Transverse colon (tissue), 4 donors: ENCODE results near the gene ANKRD40CL. TPM values are rescaled to one million over a fixed set of nuclear protein-coding genes. Genes with fewer than 3 reads are reported as not detected.

Experiments
- DNase-seq: peaks from one replicate; pipeline ENCODE4 v3.0.0-alpha.2; 2019
- H3K27ac ChIP-seq, 4 donors: fragments of 200-600 bp; sonication (generic); 2 replicates each; pipeline ENCODE4 v1.5.1; 2016 to 2018; ENCODE audit warnings: inconsistent platforms in 4 of 4
- H3K27me3 ChIP-seq: fragments of 200-600 bp; sonication (generic); 2 replicates; pipeline ENCODE4 v1.5.1; 2017; ENCODE audit warnings: inconsistent platforms
- H3K36me3 ChIP-seq, 4 donors: fragments of 200-600 bp; sonication (generic); 2 replicates each; pipeline ENCODE4 v1.5.1; 2017 to 2019; ENCODE audit warnings: inconsistent platforms in 4 of 4
- H3K4me1 ChIP-seq, 4 donors: fragments of 200-600 bp; sonication (generic); 2 replicates each; pipeline ENCODE4 v1.5.1; 2017 to 2020; ENCODE audit warnings: inconsistent platforms in 4 of 4
- H3K4me3 ChIP-seq, 4 donors: fragments of 200-600 bp; sonication (generic); 1 replicate in 1 of 4; 2 replicates in 3 of 4; pipeline versions ENCODE4 v1.5.1 to v1.6.1; 2017 to 2019; ENCODE audit warnings: inconsistent platforms in 4 of 4
- H3K9me3 ChIP-seq, 2 donors: fragments of 200-600 bp; sonication (generic); 2 replicates each; pipeline ENCODE4 v1.5.1; 2017 to 2019; ENCODE audit warnings: inconsistent platforms in 2 of 2
- EP300 ChIP-seq: sonication (generic); formaldehyde crosslinking; IDR thresholded peaks from one replicate; pipeline ENCODE4 v1.6.1; 2017; ENCODE audit warnings: antibody characterized with exemption, low read depth
- POLR2A ChIP-seq: fragments of 450-650 bp; IDR thresholded peaks from one replicate; pipeline ENCODE4 v1.6.1; 2016; ENCODE audit warnings: antibody characterized with exemption, mild to moderate bottlenecking, moderate library complexity
- POLR2AphosphoS5 ChIP-seq, 3 donors: sonication (generic); formaldehyde crosslinking; IDR thresholded peaks; one replicate each; pipeline ENCODE4 v1.6.1; 2016; ENCODE audit warnings: antibody characterized with exemption in 3 of 3
- WGBS, 2 donors: methylation state at CpG; one replicate each; pipeline ENCODE4 v1.1.5; 2018; ENCODE audit warnings: low coverage in 1 of 2; 5-methylcytosine and 5-hydroxymethylcytosine counted together
- in situ Hi-C, 4 donors: fragments of 200-750 bp; cut with MboI; loops; one replicate each; pipeline versions ENCODE4 v1.15.0 to v1.15.1; 2017; ENCODE audit warnings: low sequenced_read_pairs in 3 of 4, low pct_ligation_motif_present in 1 of 4, low pct_unique_long_range_greater_than_20kb in 1 of 4
- intact Hi-C: fragments of 100-400 bp; cut with DNase I; formaldehyde crosslinking; loops from one replicate; pipeline ENCODE4 v1.15.1; 2023; ENCODE audit warnings: low total_unique reads
- small RNA-seq, 4 donors: library from RNA; depleted of rRNA; stranded (forward); fragments of <200 nt; gene quantifications; one replicate each; pipeline ENCODE3, GENCODE V24; 2016
- total RNA-seq, 4 donors: library from RNA; depleted of rRNA; stranded (reverse); fragments of >200 nt; gene quantifications; one replicate each; pipeline ENCODE4 v1.1.0, GENCODE V29; 2016
- TF ChIP-seq, protein P1 (sequence below), 5 experiments: fragments of 200-600 bp in 3 of 5; fragments of 450-650 bp in 2 of 5; sonication (generic) in 3 of 5; IDR thresholded peaks; 1 replicate in 2 of 5; 2 replicates in 3 of 5; pipeline ENCODE4 v1.5.1; 2016 to 2017; ENCODE audit warnings: antibody characterized with exemption in 5 of 5, inconsistent platforms in 3 of 5, mild to moderate bottlenecking in 2 of 5, moderate library complexity in 1 of 5

ANKRD40CL gene
- total RNA-seq, 4 donors from 2014 or later: 40.8 to 86.0 (median 74.9) TPM

DNA sequence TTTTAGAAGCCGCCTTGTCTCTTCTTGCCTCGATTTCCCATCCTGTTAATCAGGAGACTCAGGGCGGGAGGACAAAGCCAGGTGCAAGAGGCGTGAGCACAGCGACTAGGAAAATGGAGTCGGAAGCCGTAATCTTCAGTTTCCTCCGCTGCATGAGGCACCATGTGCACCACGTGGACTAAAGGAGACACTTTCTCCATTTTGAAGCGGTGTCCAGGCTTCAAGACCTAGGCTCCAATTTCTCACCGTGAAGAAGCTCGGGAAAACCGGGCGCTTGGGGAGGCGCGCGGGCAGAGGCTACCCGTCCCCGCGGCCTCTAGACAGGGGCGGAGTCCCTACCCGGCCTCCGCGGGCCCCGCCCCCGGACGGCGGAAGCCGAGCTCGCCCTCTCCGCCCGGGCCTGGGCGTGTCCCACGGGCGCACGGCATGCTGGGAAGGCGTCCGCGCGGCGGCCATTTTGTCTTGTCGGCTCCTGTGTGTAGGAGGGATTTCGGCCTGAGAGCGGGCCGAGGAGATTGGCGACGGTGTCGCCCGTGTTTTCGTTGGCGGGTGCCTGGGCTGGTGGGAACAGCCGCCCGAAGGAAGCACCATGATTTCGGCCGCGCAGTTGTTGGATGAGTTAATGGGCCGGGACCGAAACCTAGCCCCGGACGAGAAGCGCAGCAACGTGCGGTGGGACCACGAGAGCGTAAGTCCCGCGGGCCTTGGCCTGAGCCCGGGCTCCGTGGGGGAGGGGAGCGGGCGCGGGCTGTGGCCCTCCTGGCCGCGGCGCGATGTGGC is 48.0 kb downstream of the ANKRD40CL start, which contains the start of gene LUC7L3:
LUC7L3 (plus strand) TSS at position 460 of the 780 bp plus-strand sequence; CDS start at position 590, 130 bp downstream.
- Histone ChIP-seq H3K9me3 (no peaks in the 10 kb centered on the region), H3K27me3 (no peaks in the 10 kb centered on the region), H3K36me3 (no peaks in the 10 kb centered on the region), H3K27ac (peak within 1 kb of the TSS; percentile 97 to 99 (median 98)), H3K4me3 (peak within 1 kb of the TSS; percentile 76 to 94 (median 89)), H3K4me1 (peaks cover 21 to 44% (median 36%) of the 10 kb centered on the region in 4 donors)
- 1% methylated on average over 13 to 69 of the region's 76 CpGs for WGBS, 2 donors
- in situ Hi-C loops: no loop called here
- TF ChIP-seq POLR2AphosphoS5 (IDR thresholded peaks at IDR 0.05): peak; percentile 77 to 94 (median 92)
- peak; percentile 89 for TF ChIP-seq POLR2A
- no peak for TF ChIP-seq EP300
- intact Hi-C loops: no loop called here
- peak; percentile 95 for DNase-seq

DNA sequence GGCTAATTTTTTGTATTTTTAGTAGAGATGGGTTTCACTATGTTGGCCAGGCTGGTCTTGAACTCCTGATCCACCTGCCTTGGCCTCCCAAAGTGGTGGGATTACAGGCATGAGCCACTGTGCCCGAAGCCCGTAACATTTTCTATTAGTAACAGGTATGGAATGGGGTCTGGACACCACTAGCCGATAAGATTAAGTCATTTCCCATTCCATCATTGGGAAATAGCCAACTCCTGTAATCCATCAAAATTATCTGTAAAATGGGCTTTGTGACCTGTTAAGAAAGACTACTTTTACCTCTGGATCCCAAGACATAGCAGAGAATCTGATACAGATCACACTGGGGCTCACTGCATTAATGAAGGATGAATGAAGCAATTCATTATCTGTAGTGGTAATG is 51.8 kb downstream of the ANKRD40CL start:
- H3K27me3 ChIP-seq: no peaks in the 10 kb centered on the region
- H3K9me3 ChIP-seq: no peaks in the 10 kb centered on the region
- peaks cover 0 to 5% (median 2%) of the 10 kb centered on the region in 4 donors for H3K4me1 ChIP-seq
- intact Hi-C loops (no loop called here), in situ Hi-C loops (no loop called here)
- no peak overlapping the region for H3K4me3 ChIP-seq
- no peak overlapping the region for H3K27ac ChIP-seq
- TF ChIP-seq POLR2AphosphoS5 (IDR thresholded peaks at IDR 0.05) (no peak), POLR2A (no peak), EP300 (no peak)
- TF ChIP-seq, protein P1, sequence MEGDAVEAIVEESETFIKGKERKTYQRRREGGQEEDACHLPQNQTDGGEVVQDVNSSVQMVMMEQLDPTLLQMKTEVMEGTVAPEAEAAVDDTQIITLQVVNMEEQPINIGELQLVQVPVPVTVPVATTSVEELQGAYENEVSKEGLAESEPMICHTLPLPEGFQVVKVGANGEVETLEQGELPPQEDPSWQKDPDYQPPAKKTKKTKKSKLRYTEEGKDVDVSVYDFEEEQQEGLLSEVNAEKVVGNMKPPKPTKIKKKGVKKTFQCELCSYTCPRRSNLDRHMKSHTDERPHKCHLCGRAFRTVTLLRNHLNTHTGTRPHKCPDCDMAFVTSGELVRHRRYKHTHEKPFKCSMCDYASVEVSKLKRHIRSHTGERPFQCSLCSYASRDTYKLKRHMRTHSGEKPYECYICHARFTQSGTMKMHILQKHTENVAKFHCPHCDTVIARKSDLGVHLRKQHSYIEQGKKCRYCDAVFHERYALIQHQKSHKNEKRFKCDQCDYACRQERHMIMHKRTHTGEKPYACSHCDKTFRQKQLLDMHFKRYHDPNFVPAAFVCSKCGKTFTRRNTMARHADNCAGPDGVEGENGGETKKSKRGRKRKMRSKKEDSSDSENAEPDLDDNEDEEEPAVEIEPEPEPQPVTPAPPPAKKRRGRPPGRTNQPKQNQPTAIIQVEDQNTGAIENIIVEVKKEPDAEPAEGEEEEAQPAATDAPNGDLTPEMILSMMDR (IDR thresholded peaks at IDR 0.05): no peak
- no peaks in the 10 kb centered on the region for H3K36me3 ChIP-seq
- 95 to 100% methylated on average over 3 of the region's 3 CpGs for WGBS, 2 donors
- DNase-seq: no peak

DNA sequence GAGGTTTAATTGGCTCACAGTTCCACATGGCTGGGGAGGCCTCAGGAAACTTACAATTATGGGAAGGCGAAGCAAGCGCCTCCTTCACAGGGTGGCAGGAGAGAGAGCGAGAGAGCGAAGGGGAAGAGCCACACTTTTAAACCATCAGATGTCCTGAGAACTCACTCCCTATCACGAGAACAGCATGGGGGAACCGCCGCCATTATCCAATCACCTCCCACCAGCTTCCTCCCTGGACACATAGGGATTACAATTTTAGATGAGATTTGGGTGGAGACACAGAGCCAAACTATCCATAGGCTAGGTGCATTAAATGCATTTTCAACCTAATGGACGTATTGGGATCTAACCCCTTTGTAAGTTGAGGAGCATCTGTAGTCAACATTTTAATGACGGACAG is 54.7 kb downstream of the ANKRD40CL start:
- Histone ChIP-seq H3K9me3 (no peaks in the 10 kb centered on the region), H3K36me3 (no peaks in the 10 kb centered on the region), H3K27me3 (no peaks in the 10 kb centered on the region), H3K27ac (no peak overlapping the region), H3K4me1 (peaks cover 11 to 19% (median 17%) of the 10 kb centered on the region in 4 donors), H3K4me3 (no peak overlapping the region)
- no peak for DNase-seq
- intact Hi-C loops (no loop called here), in situ Hi-C loops (no loop called here)
- WGBS, 2 donors: 91% methylated on average over 9 of the region's 9 CpGs
- TF ChIP-seq, protein P1 (IDR thresholded peaks at IDR 0.05): no peak
- TF ChIP-seq POLR2AphosphoS5 (IDR thresholded peaks at IDR 0.05) (no peak), POLR2A (no peak), EP300 (no peak)

Small RNA genes lying within 50 kb of the gene (small RNA-seq; reads per million reads assigned to genes)
- gene AC005921.1 (0 to 0.14 (median 0) reads per million in 4 donors), gene MIR8059 (0 reads per million in 4 donors)

Other genes with a start within 250 kb of the ANKRD40CL start
- 10 to 100 TPM; 19.2 to 95.7 (median 57.4) TPM for gene EPN3, start 234.8 kb downstream of the ANKRD40CL start, total RNA-seq
- gene SPATA20, start 220.3 kb downstream of the ANKRD40CL start, total RNA-seq: 100 to 1,000 TPM; 116 to 437 (median 228) TPM
- under 1 TPM in 1 of 4 donors, not detected in 3; 0.14 TPM for gene CACNA1G, start 206.8 kb downstream of the ANKRD40CL start, total RNA-seq
- 100 to 1,000 TPM; 297 to 655 (median 533) TPM for gene ABCC3, start 132.6 kb downstream of the ANKRD40CL start, total RNA-seq
- 10 to 100 TPM; 18.7 to 30.8 (median 24.2) TPM for gene ANKRD40, start 59.6 kb downstream of the ANKRD40CL start, total RNA-seq
- 100 to 1,000 TPM in 3 of 4 donors, 10 to 100 TPM in 1; 62.8 to 984 (median 159) TPM for gene LUC7L3, start 47.9 kb downstream of the ANKRD40CL start, total RNA-seq
- not detected for gene WFIKKN2, start 68.1 kb upstream of the ANKRD40CL start, total RNA-seq
- 10 to 100 TPM; 69.1 to 88.3 (median 75.5) TPM for gene TOB1, start 98.8 kb upstream of the ANKRD40CL start, total RNA-seq